ENCODE measurements around the gene FNIP1.

DNA sequence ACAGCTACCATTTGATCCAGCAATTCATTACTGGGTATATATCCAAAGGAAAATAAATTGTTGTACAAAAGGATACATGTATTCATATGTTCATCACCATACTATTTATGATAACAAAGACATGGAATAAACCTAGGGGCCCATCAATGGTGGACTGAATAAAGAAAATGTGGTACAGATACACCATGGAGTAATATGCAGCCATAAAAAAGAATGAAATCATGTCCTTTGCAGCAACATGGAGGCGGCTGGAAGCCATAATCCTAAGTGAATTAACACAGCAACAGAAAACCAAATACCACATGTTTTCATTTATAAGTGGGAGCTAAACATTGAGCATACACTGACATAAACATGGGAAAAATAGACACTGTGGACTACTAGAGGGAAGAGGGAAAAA, 37.1 kb downstream of the FNIP1 start:
- TF ChIP-seq POLR2AphosphoS5 (IDR thresholded peaks at IDR 0.05; ENCODE audit: low read depth, low read length) (no peak), POLR2A (IDR thresholded peaks at IDR 0.05; ENCODE audit: control extremely low read depth in 1 of 2, low read depth in 2 of 2, low read length in 2 of 2) (no peak), CREB1 (IDR thresholded peaks at IDR 0.05) (no peak), TAF1 (IDR thresholded peaks at IDR 0.05; ENCODE audit: low read depth, low read length) (no peak), BRCA1 (IDR thresholded peaks at IDR 0.05; ENCODE audit: low read depth, low read length) (no peak), SRF (IDR thresholded peaks at IDR 0.05; ENCODE audit: low read depth, low read length) (no peak), EZH2 (IDR thresholded peaks at IDR 0.05; ENCODE audit: low read depth, low read length, severe bottlenecking) (no peak), RAD21 (IDR thresholded peaks at IDR 0.05 in 1 of 2, conservative IDR thresholded peaks at IDR 0.05 in 1 of 2; ENCODE audit: low read depth in 2 of 2, low read length in 2 of 2) (no peak), ZNF274 (IDR thresholded peaks at IDR 0.05; ENCODE audit: borderline replicate concordance, extremely low read depth, low read length) (no peak), SP2 (IDR thresholded peaks at IDR 0.05; ENCODE audit: low read length) (no peak), HDAC2 (IDR thresholded peaks at IDR 0.05; ENCODE audit: borderline replicate concordance in 1 of 2, low read depth in 2 of 2, low read length in 2 of 2) (no peak), EP300 (IDR thresholded peaks at IDR 0.05; ENCODE audit: borderline replicate concordance in 1 of 2, low read depth in 2 of 2, low read length in 2 of 2) (no peak)
- TF ChIP-seq, protein P1, sequence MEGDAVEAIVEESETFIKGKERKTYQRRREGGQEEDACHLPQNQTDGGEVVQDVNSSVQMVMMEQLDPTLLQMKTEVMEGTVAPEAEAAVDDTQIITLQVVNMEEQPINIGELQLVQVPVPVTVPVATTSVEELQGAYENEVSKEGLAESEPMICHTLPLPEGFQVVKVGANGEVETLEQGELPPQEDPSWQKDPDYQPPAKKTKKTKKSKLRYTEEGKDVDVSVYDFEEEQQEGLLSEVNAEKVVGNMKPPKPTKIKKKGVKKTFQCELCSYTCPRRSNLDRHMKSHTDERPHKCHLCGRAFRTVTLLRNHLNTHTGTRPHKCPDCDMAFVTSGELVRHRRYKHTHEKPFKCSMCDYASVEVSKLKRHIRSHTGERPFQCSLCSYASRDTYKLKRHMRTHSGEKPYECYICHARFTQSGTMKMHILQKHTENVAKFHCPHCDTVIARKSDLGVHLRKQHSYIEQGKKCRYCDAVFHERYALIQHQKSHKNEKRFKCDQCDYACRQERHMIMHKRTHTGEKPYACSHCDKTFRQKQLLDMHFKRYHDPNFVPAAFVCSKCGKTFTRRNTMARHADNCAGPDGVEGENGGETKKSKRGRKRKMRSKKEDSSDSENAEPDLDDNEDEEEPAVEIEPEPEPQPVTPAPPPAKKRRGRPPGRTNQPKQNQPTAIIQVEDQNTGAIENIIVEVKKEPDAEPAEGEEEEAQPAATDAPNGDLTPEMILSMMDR (IDR thresholded peaks at IDR 0.05; ENCODE audit: control extremely low read depth in 1 of 3, insufficient read depth in 1 of 3, low read depth in 1 of 3, low read length in 3 of 3): no peak
- TF ChIP-seq, protein P2, sequence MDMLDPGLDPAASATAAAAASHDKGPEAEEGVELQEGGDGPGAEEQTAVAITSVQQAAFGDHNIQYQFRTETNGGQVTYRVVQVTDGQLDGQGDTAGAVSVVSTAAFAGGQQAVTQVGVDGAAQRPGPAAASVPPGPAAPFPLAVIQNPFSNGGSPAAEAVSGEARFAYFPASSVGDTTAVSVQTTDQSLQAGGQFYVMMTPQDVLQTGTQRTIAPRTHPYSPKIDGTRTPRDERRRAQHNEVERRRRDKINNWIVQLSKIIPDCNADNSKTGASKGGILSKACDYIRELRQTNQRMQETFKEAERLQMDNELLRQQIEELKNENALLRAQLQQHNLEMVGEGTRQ (IDR thresholded peaks at IDR 0.05; ENCODE audit: low read length): no peak
